OCI-LY7 (cell line): ENCODE results near the gene GTPBP4. TPM values are rescaled to one million over a fixed set of nuclear protein-coding genes. Genes with fewer than 3 reads are reported as not detected.

Experiments
- BruUV-seq: library from RNA; stranded (reverse); fragments of 400-500 nt; replicated peaks from 2 replicates; lab custom pipeline; 2021; lab: Mats Ljungman, UMichigan
- CTCF ChIA-PET: fragments of 300-600 bp; sonication (Branson Sonifier 250); formaldehyde crosslinking; loops from one replicate; lab custom pipeline; 2022; ENCODE audit warnings: antibody characterized with exemption; ENCODE audit not compliant: unreplicated experiment; lab: Charles Lee
- POLR2A ChIA-PET: fragments of 300-600 bp; sonication (Branson Sonifier 250); formaldehyde crosslinking; loops from one replicate; lab custom pipeline; 2022; ENCODE audit warnings: antibody characterized with exemption; lab: Charles Lee
- DNase-seq: peaks from one replicate; pipeline ENCODE4 v3.0.0-alpha.2; 2015; ENCODE audit warnings: low spot score
- H2AFZ ChIP-seq: fragments of 200-600 bp; sonication (generic), shearing (Covaris generic); 2 replicates; pipeline ENCODE4 v1.6.1; 2014; ENCODE audit warnings: mild to moderate bottlenecking, antibody characterized with exemption, low read length, moderate library complexity
- H3K27ac ChIP-seq: fragments of 200-600 bp; sonication (generic); 2 replicates; pipeline ENCODE4 v1.5.1; 2014; ENCODE audit warnings: mixed run types, low read depth, mild to moderate bottlenecking, moderate library complexity, low read length, inconsistent platforms; ENCODE audit not compliant: poor library complexity, severe bottlenecking
- H3K36me3 ChIP-seq: fragments of 200-600 bp; sonication (generic); 2 replicates; pipeline ENCODE4 v1.6.1; 2014; ENCODE audit warnings: mild to moderate bottlenecking, antibody characterized with exemption, low read length, moderate library complexity, mixed read lengths; ENCODE audit not compliant: insufficient read depth
- H3K4me1 ChIP-seq: fragments of 200-600 bp; sonication (generic); 2 replicates; pipeline ENCODE4 v1.5.1; 2014; ENCODE audit warnings: mild to moderate bottlenecking, low read length; ENCODE audit not compliant: insufficient read depth, poor library complexity, severe bottlenecking
- H3K4me2 ChIP-seq: fragments of 200-600 bp; sonication (generic); 2 replicates; pipeline ENCODE4 v1.6.1; 2014; ENCODE audit warnings: mild to moderate bottlenecking, low read length
- H3K4me3 ChIP-seq: fragments of 200-600 bp; sonication (generic); 2 replicates; pipeline ENCODE4 v1.5.1; 2014; ENCODE audit warnings: mild to moderate bottlenecking, low read depth, low read length; ENCODE audit not compliant: poor library complexity, severe bottlenecking
- H3K79me2 ChIP-seq: fragments of 200-600 bp; sonication (generic); 2 replicates; pipeline ENCODE4 v1.6.1; 2016; ENCODE audit warnings: low read depth, mild to moderate bottlenecking, low read length, moderate library complexity, mixed read lengths; ENCODE audit not compliant: insufficient read depth
- H3K9me2 ChIP-seq: fragments of 200-600 bp; sonication (generic); 2 replicates; pipeline ENCODE4 v1.6.1; 2016; ENCODE audit warnings: mild to moderate bottlenecking, low read length, mixed read lengths; ENCODE audit not compliant: insufficient read depth
- H3K9me3 ChIP-seq: fragments of 200-600 bp; sonication (generic); 2 replicates; pipeline ENCODE4 v1.6.1; 2014; ENCODE audit warnings: mild to moderate bottlenecking, mixed run types, low read length, mixed read lengths
- H4K20me1 ChIP-seq: fragments of 200-600 bp; sonication (generic); 2 replicates; pipeline ENCODE4 v1.6.1; 2014; ENCODE audit warnings: mild to moderate bottlenecking, antibody characterized with exemption, low read length, moderate library complexity, mixed read lengths; ENCODE audit not compliant: insufficient read depth
- EZH2phosphoT487 ChIP-seq: fragments of 200-600 bp; sonication (generic); IDR thresholded peaks from 2 replicates; pipeline ENCODE4 v1.6.1; 2018; ENCODE audit warnings: low read depth, borderline replicate concordance, mild to moderate bottlenecking, mixed run types, antibody characterized with exemption, low read length, moderate library complexity, mixed read lengths
- intact Hi-C: fragments of 100-400 bp; cut with micrococcal nuclease; formaldehyde crosslinking; loops from one replicate; pipeline ENCODE4 v1.10.0; 2022; ENCODE audit not compliant: unreplicated experiment
- total RNA-seq, 2 experiments: library from RNA; depleted of rRNA in 1 of 2; stranded (reverse); fragments of >200 nt in 1 of 2; shearing (Covaris generic) in 1 of 2; gene quantifications; 2 replicates each; pipeline ENCODE4 v1.2.3, GENCODE V29; 2014 to 2022
- TF ChIP-seq, protein P1 (sequence below): fragments of 200-600 bp; sonication (generic); conservative IDR thresholded peaks from 2 replicates; pipeline ENCODE4 v1.5.1; 2014; ENCODE audit warnings: mild to moderate bottlenecking, antibody characterized with exemption, low read length, moderate library complexity, mixed read lengths

The GTPBP4 gene
- total RNA-seq, 2 experiments from 2014 or later = 61.0 to 108 TPM

DNA sequence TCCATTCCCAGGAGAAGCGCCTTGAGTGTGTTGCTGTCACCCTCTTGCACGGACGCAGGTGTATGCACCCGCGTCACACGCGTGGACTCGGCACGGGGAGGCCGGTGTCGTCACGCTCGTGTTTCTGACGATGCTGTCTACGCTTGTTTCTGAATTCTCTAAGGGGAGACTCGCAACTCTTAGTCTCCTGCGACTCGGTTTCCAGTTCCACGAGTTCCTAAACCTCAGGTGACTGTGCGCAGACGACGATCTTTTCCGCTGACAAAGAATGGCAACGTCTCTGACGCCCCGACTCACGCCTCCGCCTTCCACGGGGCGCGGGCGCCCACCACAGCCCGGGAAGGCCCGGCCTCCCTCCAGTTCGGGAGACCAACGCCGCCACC lies 60.1 kb downstream of the GTPBP4 start:
- H3K9me2 ChIP-seq = no peaks in the 10 kb centered on the region
- DNase-seq = no peak
- H3K4me1 ChIP-seq = peaks cover 53% of the 10 kb centered on the region
- intact Hi-C loops = loop anchor here (2.0 to 5.0 kb wide), 2 partner anchors 118 to 536 kb away; partner anchors contain the start of gene LARP4B
- H4K20me1 ChIP-seq = peaks cover 42% of the 10 kb centered on the region; the same call in 1 of the 2 replicates
- peaks cover 74% of the 10 kb centered on the region for H3K79me2 ChIP-seq
- no peaks in the 10 kb centered on the region for H3K9me3 ChIP-seq
- peak overlapping the region; percentile 83 for H3K27ac ChIP-seq
- peaks cover 58% of the 10 kb centered on the region for H3K36me3 ChIP-seq
- peak overlapping the region; percentile 74 for H3K4me3 ChIP-seq
- TF ChIP-seq, protein P1, sequence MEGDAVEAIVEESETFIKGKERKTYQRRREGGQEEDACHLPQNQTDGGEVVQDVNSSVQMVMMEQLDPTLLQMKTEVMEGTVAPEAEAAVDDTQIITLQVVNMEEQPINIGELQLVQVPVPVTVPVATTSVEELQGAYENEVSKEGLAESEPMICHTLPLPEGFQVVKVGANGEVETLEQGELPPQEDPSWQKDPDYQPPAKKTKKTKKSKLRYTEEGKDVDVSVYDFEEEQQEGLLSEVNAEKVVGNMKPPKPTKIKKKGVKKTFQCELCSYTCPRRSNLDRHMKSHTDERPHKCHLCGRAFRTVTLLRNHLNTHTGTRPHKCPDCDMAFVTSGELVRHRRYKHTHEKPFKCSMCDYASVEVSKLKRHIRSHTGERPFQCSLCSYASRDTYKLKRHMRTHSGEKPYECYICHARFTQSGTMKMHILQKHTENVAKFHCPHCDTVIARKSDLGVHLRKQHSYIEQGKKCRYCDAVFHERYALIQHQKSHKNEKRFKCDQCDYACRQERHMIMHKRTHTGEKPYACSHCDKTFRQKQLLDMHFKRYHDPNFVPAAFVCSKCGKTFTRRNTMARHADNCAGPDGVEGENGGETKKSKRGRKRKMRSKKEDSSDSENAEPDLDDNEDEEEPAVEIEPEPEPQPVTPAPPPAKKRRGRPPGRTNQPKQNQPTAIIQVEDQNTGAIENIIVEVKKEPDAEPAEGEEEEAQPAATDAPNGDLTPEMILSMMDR = no peak
- no peak for TF ChIP-seq EZH2phosphoT487
- ChIA-PET CTCF (no interaction called here), POLR2A (interaction anchor here (1.0 to 2.0 kb wide), 2 partner anchors 7 to 10 kb away, joined by 3 to 7 read pairs; partner anchors contain the start of gene WDR37)
- BruUV-seq = no TSS peak
- H2AFZ ChIP-seq = no peak overlapping the region
- peak overlapping the region; percentile 65 for H3K4me2 ChIP-seq

DNA sequence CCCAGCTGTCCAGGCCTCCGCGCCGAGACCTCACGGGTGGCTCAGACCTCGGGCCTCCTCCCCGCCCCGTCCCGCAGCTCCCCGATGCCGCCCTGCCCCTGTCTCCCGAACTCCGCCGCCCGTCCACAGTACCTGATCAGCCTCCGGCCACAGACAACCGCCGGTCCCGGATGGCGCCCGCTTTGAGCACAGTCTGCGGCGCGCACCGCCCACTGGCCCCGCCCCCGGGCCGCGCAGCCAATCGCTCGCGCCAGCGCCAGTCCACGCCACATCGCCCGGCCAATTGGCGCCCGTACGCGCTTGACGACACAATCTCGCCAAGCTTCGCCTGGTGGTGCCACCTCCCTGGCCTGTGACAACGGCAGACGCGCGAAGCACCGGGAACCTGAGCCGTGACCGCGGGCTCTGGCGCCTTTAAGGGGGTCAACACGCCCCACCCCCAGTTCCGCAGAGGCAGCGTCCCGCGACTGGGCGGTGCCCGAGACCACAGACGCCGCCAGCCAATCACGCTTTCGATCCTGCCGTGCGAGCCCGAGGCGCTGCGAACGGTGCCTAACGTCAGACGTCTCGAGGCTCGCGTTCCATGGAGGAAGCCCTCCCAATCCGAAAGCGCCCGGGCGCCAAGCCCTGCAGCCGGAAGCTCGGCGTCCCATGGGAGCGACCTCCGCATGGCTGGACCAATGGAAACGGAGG lies 60.6 kb downstream of the GTPBP4 start, which contains the start of gene IDI1:
Gene IDI1, minus strand, starts transcription at position 388 of the 693 bp plus-strand sequence. Its CDS starts 116 bp downstream, at position 272.
- peaks cover 48% of the 10 kb centered on the region for H3K4me1 ChIP-seq
- no peaks in the 10 kb centered on the region for H3K9me3 ChIP-seq
- H3K79me2 ChIP-seq = peaks cover 78% of the 10 kb centered on the region
- peak within 1 kb of the TSS; percentile 74 for H3K4me3 ChIP-seq
- no TSS peak for BruUV-seq
- H2AFZ ChIP-seq = no peak within 1 kb of the TSS
- ChIA-PET POLR2A (interaction anchor here (0.6 to 2.0 kb wide), 5 partner anchors 9 to 487 kb away, joined by 3 to 7 read pairs (median 3); no protein-coding TSS in a partner anchor), CTCF (no interaction called here)
- DNase-seq = peak; percentile 99
- no peaks in the 10 kb centered on the region for H3K9me2 ChIP-seq
- H4K20me1 ChIP-seq = peaks cover 39% of the 10 kb centered on the region; the same call in 1 of the 2 replicates
- no peak for TF ChIP-seq EZH2phosphoT487
- TF ChIP-seq, protein P1 = no peak
- peaks cover 62% of the 10 kb centered on the region for H3K36me3 ChIP-seq
- peak within 1 kb of the TSS; percentile 83 for H3K27ac ChIP-seq
- intact Hi-C loops = loop anchor here (1.0 to 5.0 kb wide), 3 partner anchors 8 to 537 kb away; partner anchors contain the start of gene LARP4B
- H3K4me2 ChIP-seq = peak within 1 kb of the TSS; percentile 65
